GM23338 (cell line): ENCODE data around the gene SARDH. TPM values are rescaled to one million over a fixed set of nuclear protein-coding genes. Genes with fewer than 3 reads are reported as not detected.

Experiments used
- ATAC-seq: fragments of 200-7000 bp; cut with Tn5 transposase; 3 replicates; pipeline ENCODE4 v1.9.1; 2020
- DNase-seq: peaks from one replicate; pipeline ENCODE4 v3.0.0-alpha.2; 2015; ENCODE audit warnings: low spot score
- H2AFZ ChIP-seq: fragments of 200-600 bp; sonication (generic); 2 replicates; pipeline ENCODE4 v1.8.0; 2016; ENCODE audit warnings: antibody characterized with exemption, mild to moderate bottlenecking, moderate library complexity
- H3F3A ChIP-seq: fragments of 200-600 bp; sonication (generic); replicated peaks from 2 replicates; pipeline ENCODE4 v1.8.0; 2017; ENCODE audit warnings: antibody characterized with exemption, mixed run types, low read depth
- H3K27ac ChIP-seq: fragments of 200-600 bp; sonication (generic); 2 replicates; pipeline ENCODE4 v1.6.1; 2016; ENCODE audit warnings: low read depth
- H3K27me3 ChIP-seq: fragments of 200-600 bp; sonication (generic); 2 replicates; pipeline ENCODE4 v1.8.0; 2016; ENCODE audit warnings: mild to moderate bottlenecking, mixed run types, moderate library complexity; ENCODE audit not compliant: insufficient read depth
- H3K36me3 ChIP-seq: fragments of 200-600 bp; sonication (generic); 2 replicates; pipeline ENCODE4 v1.8.0; 2016; ENCODE audit warnings: mild to moderate bottlenecking; ENCODE audit not compliant: insufficient read depth
- H3K4me1 ChIP-seq: fragments of 200-600 bp; sonication (generic); 2 replicates; pipeline ENCODE4 v1.8.0; 2016; ENCODE audit warnings: mild to moderate bottlenecking, moderate library complexity; ENCODE audit not compliant: insufficient read depth
- H3K4me2 ChIP-seq: fragments of 200-600 bp; sonication (generic); 2 replicates; pipeline ENCODE4 v1.7.1; 2017; ENCODE audit warnings: mixed run types
- H3K4me3 ChIP-seq: fragments of 200-600 bp; sonication (generic); 2 replicates; pipeline ENCODE4 v1.6.1; 2016; ENCODE audit warnings: mixed run types
- H3K79me2 ChIP-seq: fragments of 200-600 bp; sonication (generic); replicated peaks from 2 replicates; pipeline ENCODE4 v1.8.0; 2017; ENCODE audit warnings: mild to moderate bottlenecking; ENCODE audit not compliant: insufficient read depth
- H3K9me2 ChIP-seq: fragments of 200-600 bp; sonication (generic); 2 replicates; pipeline ENCODE4 v1.8.0; 2017; ENCODE audit not compliant: insufficient read depth
- H4K20me1 ChIP-seq: fragments of 200-600 bp; sonication (generic); replicated peaks from 2 replicates; pipeline ENCODE4 v1.8.0; 2017; ENCODE audit warnings: mild to moderate bottlenecking; ENCODE audit not compliant: insufficient read depth
- H3K27ac Mint-ChIP-seq: 2 replicates; pipeline ENCODE4 v1.8.0; 2020; ENCODE audit warnings: inconsistent platforms, mild to moderate bottlenecking, moderate library complexity, mixed read lengths
- H3K27me3 Mint-ChIP-seq: 3 replicates; pipeline ENCODE4 v1.8.0; 2022; ENCODE audit warnings: low read depth, mild to moderate bottlenecking, moderate library complexity, mixed read lengths, inconsistent platforms; ENCODE audit not compliant: insufficient read depth, poor library complexity
- H3K36me3 Mint-ChIP-seq: 3 replicates; pipeline ENCODE4 v1.8.0; 2021; ENCODE audit warnings: low read depth, mild to moderate bottlenecking, inconsistent platforms, moderate library complexity, mixed read lengths
- H3K4me1 Mint-ChIP-seq: 3 replicates; pipeline ENCODE4 v1.8.0; 2020; ENCODE audit warnings: mild to moderate bottlenecking, inconsistent platforms, mixed read lengths
- H3K4me3 Mint-ChIP-seq: 3 replicates; pipeline ENCODE4 v1.8.0; 2021; ENCODE audit warnings: moderate library complexity, mild to moderate bottlenecking, inconsistent platforms, mixed read lengths
- H3K9me3 Mint-ChIP-seq: 3 replicates; pipeline ENCODE4 v1.8.0; 2020; ENCODE audit warnings: moderate library complexity, mild to moderate bottlenecking, inconsistent platforms, mixed read lengths
- EZH2 ChIP-seq: fragments of 200-600 bp; sonication (generic); IDR thresholded peaks from one replicate; pipeline ENCODE4 v1.8.0; 2017; ENCODE audit warnings: antibody characterized with exemption, mild to moderate bottlenecking, low read depth; ENCODE audit not compliant: unreplicated experiment
- EZH2phosphoT487 ChIP-seq: fragments of 200-600 bp; sonication (generic); IDR thresholded peaks from one replicate; pipeline ENCODE4 v1.8.1; 2018; ENCODE audit warnings: antibody characterized with exemption; ENCODE audit not compliant: unreplicated experiment
- NANOG ChIP-seq: IDR thresholded peaks from 2 replicates; pipeline ENCODE4 v1.6.1; 2016; ENCODE audit warnings: antibody characterized with exemption, borderline replicate concordance
- POLR2AphosphoS5 ChIP-seq: IDR thresholded peaks from 2 replicates; pipeline ENCODE4 v1.6.1; 2016; ENCODE audit warnings: antibody characterized with exemption, low read depth
- REST ChIP-seq: IDR thresholded peaks from one replicate; pipeline ENCODE4 v1.6.1; 2018; ENCODE audit warnings: antibody characterized with exemption; ENCODE audit not compliant: unreplicated experiment
- ZNF114 ChIP-seq: fragments of 250-450 bp; sonication (Bioruptor Pico); IDR thresholded peaks from 2 replicates; pipeline ENCODE4 v1.5.0; 2020; ENCODE audit warnings: mild to moderate bottlenecking, moderate library complexity
- polyA plus RNA-seq: library from polyadenylated mRNA; unstranded; fragments of >200 nt; fragmentation: Nextera tagmentation; extraction: Ambion mirVana; gene quantifications from 2 replicates; pipeline ENCODE4 v1.2.1, GENCODE V29; 2016
- total RNA-seq: library from RNA; depleted of rRNA; stranded (reverse); fragments of >200 nt; shearing (Covaris generic); gene quantifications from 2 replicates; pipeline ENCODE4 v1.2.3, GENCODE V29; 2014
- TF ChIP-seq, protein P1 (sequence below): fragments of 250-450 bp; sonication (Bioruptor Pico); IDR thresholded peaks from 2 replicates; pipeline ENCODE4 v1.5.0; 2020; ENCODE audit warnings: mild to moderate bottlenecking, moderate library complexity

Gene SARDH
- total and polyA plus RNA-seq, 2 experiments from 2014 or later: 2.8 to 10.4 TPM

- peak; percentile 67 for ATAC-seq
- H3K27ac ChIP-seq: no peak overlapping the region
- H3K4me2 ChIP-seq: peak overlapping the region; percentile 60; the same call in 1 of the 2 replicates
- no peaks in the 10 kb centered on the region for H4K20me1 ChIP-seq
- no peaks in the 10 kb centered on the region for H3K27me3 ChIP-seq
- Mint-ChIP-seq H3K27ac (no peak overlapping the region), H3K4me1 (peaks cover 23% of the 10 kb centered on the region), H3K4me3 (peak overlapping the region; percentile 45), H3K36me3 (no peaks in the 10 kb centered on the region), H3K9me3 (no peaks in the 10 kb centered on the region), H3K27me3 (peaks cover 16% of the 10 kb centered on the region)
- H3K9me2 ChIP-seq: no peaks in the 10 kb centered on the region
- no peaks in the 10 kb centered on the region for H3F3A ChIP-seq
- no peaks in the 10 kb centered on the region for H3K36me3 ChIP-seq
- H3K4me3 ChIP-seq: 0 out of 2 replicates have a peak overlapping the region, but pooled peaks have one; percentile 30
- TF ChIP-seq, protein P1, sequence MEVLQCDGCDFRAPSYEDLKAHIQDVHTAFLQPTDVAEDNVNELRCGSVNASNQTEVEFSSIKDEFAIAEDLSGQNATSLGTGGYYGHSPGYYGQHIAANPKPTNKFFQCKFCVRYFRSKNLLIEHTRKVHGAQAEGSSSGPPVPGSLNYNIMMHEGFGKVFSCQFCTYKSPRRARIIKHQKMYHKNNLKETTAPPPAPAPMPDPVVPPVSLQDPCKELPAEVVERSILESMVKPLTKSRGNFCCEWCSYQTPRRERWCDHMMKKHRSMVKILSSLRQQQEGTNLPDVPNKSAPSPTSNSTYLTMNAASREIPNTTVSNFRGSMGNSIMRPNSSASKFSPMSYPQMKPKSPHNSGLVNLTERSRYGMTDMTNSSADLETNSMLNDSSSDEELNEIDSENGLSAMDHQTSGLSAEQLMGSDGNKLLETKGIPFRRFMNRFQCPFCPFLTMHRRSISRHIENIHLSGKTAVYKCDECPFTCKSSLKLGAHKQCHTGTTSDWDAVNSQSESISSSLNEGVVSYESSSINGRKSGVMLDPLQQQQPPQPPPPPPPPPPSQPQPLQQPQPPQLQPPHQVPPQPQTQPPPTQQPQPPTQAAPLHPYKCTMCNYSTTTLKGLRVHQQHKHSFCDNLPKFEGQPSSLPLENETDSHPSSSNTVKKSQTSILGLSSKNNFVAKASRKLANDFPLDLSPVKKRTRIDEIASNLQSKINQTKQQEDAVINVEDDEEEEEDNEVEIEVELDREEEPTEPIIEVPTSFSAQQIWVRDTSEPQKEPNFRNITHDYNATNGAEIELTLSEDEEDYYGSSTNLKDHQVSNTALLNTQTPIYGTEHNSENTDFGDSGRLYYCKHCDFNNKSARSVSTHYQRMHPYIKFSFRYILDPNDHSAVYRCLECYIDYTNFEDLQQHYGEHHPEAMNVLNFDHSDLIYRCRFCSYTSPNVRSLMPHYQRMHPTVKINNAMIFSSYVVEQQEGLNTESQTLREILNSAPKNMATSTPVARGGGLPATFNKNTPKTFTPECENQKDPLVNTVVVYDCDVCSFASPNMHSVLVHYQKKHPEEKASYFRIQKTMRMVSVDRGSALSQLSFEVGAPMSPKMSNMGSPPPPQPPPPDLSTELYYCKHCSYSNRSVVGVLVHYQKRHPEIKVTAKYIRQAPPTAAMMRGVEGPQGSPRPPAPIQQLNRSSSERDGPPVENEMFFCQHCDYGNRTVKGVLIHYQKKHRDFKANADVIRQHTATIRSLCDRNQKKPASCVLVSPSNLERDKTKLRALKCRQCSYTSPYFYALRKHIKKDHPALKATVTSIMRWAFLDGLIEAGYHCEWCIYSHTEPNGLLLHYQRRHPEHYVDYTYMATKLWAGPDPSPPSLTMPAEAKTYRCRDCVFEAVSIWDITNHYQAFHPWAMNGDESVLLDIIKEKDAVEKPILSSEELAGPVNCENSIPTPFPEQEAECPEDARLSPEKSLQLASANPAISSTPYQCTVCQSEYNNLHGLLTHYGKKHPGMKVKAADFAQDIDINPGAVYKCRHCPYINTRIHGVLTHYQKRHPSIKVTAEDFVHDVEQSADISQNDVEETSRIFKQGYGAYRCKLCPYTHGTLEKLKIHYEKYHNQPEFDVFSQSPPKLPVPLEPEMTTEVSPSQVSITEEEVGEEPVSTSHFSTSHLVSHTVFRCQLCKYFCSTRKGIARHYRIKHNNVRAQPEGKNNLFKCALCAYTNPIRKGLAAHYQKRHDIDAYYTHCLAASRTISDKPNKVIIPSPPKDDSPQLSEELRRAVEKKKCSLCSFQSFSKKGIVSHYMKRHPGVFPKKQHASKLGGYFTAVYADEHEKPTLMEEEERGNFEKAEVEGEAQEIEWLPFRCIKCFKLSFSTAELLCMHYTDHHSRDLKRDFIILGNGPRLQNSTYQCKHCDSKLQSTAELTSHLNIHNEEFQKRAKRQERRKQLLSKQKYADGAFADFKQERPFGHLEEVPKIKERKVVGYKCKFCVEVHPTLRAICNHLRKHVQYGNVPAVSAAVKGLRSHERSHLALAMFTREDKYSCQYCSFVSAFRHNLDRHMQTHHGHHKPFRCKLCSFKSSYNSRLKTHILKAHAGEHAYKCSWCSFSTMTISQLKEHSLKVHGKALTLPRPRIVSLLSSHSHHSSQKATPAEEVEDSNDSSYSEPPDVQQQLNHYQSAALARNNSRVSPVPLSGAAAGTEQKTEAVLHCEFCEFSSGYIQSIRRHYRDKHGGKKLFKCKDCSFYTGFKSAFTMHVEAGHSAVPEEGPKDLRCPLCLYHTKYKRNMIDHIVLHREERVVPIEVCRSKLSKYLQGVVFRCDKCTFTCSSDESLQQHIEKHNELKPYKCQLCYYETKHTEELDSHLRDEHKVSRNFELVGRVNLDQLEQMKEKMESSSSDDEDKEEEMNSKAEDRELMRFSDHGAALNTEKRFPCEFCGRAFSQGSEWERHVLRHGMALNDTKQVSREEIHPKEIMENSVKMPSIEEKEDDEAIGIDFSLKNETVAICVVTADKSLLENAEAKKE (CRISPR knock-in tag): no peak
- TF ChIP-seq EZH2: no peak
- no peak for TF ChIP-seq POLR2AphosphoS5
- no peak for TF ChIP-seq NANOG
- TF ChIP-seq EZH2phosphoT487: no peak
- TF ChIP-seq ZNF114 (CRISPR knock-in tag): no peak
- no peak for TF ChIP-seq REST
- H3K79me2 ChIP-seq: no peaks in the 10 kb centered on the region
- DNase-seq: no peak
- H2AFZ ChIP-seq: no peak overlapping the region
- H3K4me1 ChIP-seq: no peaks in the 10 kb centered on the region
Measured at GRCh38 chr9:133658442-133659431, 79.4 kb downstream of the SARDH start.
